ENCODE results near the gene RMRP.

RMRP gene

DNA sequence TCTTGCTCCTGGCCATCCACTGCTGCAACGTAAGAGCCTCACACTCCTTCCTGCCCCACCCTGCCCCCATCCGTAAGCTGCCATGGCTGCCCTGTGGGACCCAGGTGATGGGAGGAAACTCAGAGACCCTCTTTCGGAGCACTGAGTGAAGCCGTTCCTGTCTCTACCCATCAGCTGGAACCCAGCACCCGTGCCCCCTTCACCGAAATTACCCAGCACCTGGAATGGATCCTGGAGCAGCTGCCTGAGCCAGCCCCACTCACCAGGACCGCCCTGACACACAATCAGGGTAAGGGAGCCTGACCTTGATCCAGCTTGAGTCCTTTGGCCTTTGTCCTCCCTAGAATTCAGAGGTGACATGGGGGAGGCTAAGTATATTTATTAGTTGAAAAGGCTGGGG, 49.6 kb downstream of the RMRP start:
- H3K4me3 ChIP-seq (ENCODE audit: low read depth, low read length): no peak overlapping the region
- TF ChIP-seq, protein P1, sequence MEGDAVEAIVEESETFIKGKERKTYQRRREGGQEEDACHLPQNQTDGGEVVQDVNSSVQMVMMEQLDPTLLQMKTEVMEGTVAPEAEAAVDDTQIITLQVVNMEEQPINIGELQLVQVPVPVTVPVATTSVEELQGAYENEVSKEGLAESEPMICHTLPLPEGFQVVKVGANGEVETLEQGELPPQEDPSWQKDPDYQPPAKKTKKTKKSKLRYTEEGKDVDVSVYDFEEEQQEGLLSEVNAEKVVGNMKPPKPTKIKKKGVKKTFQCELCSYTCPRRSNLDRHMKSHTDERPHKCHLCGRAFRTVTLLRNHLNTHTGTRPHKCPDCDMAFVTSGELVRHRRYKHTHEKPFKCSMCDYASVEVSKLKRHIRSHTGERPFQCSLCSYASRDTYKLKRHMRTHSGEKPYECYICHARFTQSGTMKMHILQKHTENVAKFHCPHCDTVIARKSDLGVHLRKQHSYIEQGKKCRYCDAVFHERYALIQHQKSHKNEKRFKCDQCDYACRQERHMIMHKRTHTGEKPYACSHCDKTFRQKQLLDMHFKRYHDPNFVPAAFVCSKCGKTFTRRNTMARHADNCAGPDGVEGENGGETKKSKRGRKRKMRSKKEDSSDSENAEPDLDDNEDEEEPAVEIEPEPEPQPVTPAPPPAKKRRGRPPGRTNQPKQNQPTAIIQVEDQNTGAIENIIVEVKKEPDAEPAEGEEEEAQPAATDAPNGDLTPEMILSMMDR (IDR thresholded peaks at IDR 0.05; ENCODE audit: borderline replicate concordance, insufficient read depth, low read depth, low read length): no peak
